ENCODE data around the gene DMD. TPM values are rescaled to one million over a fixed set of nuclear protein-coding genes. Genes with fewer than 3 reads are reported as not detected.
"Not testable (repeated sequence)": the region's sequence is repeated elsewhere in the genome, so short reads cannot be mapped to it uniquely, and the experiment has no call there.

The DMD gene
- polyA plus RNA-seq, 12 donors = 53.6 to 134 (median 95.6) TPM; not detected in 1

GRCh38 chrX:32868524-32868895 is 342.8 kb downstream of the DMD start:
- no peak for DNase-seq

GRCh38 chrX:32867781-32868523 is 343.4 kb downstream of the DMD start:
- DNase-seq = no peak

DNA sequence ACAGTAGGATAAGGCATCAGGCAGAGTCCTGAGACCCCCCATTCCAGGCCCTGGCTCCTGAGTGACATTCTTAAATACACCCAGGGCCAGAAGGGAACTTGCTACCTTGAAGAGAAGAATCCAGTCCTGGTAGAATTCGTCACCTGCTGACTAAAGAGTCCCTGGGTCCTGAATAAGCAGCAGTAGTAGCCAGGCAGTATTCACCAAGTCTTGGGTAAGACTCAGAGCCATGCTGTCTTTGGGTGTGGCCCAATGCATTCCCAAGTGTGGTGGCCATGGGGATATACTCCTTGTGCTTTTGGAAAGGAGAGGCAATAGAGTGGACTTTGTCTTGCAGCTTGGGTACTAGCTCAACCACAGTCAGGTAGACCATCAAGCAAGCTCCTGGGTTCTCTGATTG is 359.1 kb downstream of the DMD start:
- DNase-seq = no peak

GRCh38 chrX:32851556-32851955 is 359.8 kb downstream of the DMD start:
- no peak for DNase-seq

DNA sequence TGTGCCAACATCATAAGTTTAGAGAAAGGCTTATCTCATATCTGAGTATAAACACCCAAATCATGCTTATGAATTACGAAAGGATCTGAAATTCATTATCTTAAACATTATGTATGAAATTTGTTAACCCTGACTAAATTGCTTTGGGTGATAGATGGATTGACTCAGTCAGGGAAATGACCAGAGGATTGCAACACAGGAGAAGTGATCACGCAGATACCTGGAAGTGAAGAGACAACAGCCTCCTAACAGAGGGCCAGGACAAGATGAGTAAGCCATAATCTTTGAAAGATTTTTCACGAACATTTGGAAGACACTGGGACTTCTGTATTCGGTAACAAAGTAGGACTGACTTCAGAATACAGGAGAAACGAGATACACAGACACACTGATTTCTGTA is 363.4 kb downstream of the DMD start:
- no peak for DNase-seq

- no peak for DNase-seq
Measured at GRCh38 chrX:32842053-32842452, 369.3 kb downstream of the DMD start.

DNA sequence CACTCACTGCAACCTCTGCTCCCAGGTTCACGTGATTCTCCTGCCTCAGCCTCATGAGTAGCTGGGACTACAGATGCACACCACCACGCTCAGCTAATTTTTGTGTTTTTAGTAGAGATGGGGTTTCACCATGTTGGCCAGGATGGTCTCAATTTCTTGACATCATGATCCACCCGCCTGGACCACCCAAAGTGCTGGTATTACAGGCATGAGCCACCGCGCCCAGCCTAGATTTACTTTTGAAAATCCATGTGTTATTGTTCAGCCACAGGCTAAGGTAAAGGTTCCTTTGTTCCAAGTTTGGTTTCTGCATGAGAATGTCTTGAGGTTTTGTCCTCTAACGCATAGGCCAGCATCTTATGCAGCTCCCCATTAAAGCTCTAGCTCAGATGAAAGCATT is 371.6 kb downstream of the DMD start:
- no peak for DNase-seq

DNA sequence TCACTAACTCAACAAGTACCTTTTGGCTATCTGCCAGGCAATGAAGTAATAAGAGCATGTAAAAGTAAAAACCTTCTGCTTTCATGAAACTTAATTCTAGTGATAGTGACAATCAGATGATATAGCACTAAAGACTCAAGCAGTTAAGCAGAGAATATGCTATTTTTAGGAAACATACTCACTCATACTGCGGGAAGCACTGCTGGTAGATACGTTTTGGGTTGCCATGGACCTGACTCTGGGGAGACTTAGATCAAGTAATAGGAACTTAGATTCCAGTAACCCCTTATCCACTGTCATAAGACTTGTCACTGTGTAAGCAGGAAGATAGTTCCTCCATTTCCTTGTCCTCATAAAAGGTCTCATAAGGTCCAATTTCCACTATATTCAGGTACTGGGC is 386.3 kb downstream of the DMD start:
- DNase-seq = no peak

- no peak for DNase-seq
Measured at GRCh38 chrX:32804034-32804433, 407.3 kb downstream of the DMD start.

- peak; percentile 7 for DNase-seq
Measured at GRCh38 chrX:32798990-32799389, 412.4 kb downstream of the DMD start.

DNA sequence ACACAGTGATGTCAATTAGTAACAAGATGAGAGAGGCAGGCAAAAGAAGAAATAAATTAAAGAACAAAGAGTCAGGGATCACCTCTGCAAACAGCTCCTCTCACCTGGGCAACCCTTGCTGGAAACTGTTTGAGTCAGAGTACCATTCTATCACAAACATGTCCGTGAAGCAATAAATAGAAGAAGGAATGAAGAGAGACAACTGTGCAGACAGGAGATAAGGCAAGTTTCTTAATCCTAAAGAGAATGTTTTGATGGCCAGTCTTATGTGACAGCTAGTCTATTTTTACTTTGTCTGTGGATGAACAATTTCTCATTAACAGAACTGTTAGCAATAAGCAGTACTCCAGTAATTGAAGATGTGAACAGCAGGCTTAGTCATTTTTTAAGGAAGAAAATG is 422.4 kb downstream of the DMD start:
- no peak for DNase-seq

DNA sequence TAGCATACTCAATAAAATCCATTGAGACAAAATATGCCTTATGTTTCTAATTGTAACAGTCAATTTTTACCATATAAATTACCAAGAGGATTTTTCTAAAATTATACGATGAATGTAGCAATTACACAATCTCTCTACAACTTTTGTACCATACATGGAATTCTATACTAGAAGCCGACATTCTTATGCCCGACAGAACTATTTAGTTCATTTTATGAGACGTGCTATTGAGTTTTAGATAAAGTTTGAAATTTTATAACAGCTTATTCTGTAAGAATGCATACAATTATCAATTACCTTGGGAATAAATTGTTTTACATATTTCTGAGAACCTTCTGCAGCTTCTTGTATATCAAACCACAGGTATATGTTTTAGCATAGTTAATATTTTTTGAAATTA is 431.2 kb downstream of the DMD start:
- DNase-seq = no peak

DNA sequence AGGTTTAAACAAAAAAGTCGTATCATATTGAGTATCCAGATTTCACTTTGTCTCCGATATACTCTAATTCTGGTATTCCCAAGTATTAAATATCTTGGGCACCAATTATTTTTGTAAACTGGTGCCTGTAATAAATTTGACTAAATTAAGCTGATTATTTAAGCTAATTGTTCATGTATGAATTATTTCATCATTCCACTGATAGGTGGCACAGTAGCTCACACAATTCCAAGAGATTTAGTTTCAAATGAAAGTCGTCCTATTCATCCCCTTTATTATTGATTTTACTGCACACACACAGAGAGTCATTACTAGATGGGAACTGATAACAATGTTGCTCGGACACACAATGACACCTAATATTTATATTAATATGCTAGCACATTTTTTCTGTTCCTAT is 432.4 kb downstream of the DMD start:
- DNase-seq = no peak

DNA sequence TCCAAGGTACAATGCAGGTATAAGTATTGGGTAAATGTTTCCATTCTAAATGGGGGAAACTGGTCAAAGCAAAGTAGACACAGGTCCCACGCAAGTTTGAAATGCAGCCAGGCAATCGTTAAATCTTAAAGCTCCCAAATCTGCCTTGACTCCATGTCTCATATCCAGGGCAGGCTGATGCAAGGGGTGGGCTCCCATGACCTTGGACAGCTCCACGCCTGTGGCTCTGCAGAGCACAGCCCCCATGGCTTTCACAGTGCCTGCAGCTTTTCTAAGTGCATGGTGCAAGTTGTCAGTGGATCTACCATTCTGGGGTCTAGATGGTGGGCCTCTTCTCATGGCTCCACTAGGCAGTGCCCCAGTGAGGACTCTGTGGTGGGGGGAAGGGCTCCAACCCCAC is 436.4 kb downstream of the DMD start:
- DNase-seq = no peak

GRCh38 chrX:32749070-32749469 is 462.3 kb downstream of the DMD start:
- DNase-seq = no peak

- peak; percentile 2 for DNase-seq
Measured at GRCh38 chrX:32745323-32745722, 466.0 kb downstream of the DMD start.

- peak; percentile 24 for DNase-seq
Measured at GRCh38 chrX:32744921-32745320, 466.4 kb downstream of the DMD start.

DNA sequence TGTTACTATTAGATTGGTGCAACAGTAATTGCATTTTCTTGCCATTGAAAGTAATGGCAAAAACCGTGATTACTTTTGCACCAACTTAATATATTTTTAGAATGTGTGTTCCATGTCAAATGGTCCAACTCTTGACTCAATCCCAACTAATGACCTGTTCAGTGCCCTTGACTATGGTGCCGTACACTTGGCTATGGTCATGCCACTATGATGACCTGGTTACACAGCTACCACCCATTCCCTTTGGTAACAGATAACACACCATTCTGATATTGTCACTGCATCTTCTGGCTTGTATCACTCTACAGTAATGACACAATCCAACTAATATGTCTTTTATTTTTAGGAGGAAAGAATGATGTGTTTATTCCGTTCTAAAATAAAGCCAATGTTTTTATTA is 469.4 kb downstream of the DMD start:
- DNase-seq = no peak

DNA sequence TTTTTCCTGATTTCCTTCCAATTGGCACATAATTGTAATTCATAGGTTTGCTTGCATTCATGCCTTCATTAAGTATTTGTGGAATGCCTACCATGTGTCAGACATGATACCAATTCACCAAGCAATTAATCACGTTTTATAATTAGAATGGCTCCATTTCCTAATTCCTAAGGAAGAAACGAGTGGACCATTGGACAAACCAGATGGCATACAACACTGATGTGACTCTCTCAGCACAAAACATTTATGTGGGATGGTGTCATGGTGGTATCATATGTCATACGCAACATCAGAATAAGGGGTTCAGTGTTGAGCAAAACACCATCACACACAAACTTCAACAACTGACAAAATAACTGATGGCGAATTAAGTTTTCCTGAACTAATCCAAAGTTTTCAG is 502.8 kb downstream of the DMD start:
- DNase-seq = no peak

GRCh38 chrX:32705385-32705784 is 506.0 kb downstream of the DMD start:
- DNase-seq = not testable (repeated sequence)

- no peak for DNase-seq
Measured at GRCh38 chrX:32687379-32687778, 524.0 kb downstream of the DMD start.

GRCh38 chrX:32678487-32678886 is 532.9 kb downstream of the DMD start:
- no peak for DNase-seq

DNA sequence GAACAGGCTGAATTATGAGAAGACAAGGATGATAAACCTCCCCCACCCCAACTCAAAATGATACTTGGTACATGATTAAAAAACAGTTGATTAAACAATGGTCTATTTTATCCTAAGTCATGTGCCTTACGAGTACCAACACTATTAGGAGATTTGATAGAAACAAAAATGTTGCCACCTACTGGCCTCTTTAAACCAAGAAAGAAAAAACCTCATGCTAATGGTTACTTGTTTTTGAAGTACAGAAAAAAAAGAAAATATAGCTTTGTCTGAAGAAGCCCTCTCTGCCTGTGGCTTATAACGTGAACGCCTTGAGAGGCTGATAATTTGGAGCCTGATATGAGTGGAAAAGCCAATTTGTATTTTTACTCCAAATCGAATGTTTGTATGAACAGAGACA is 538.2 kb downstream of the DMD start:
- no peak for DNase-seq

DNA sequence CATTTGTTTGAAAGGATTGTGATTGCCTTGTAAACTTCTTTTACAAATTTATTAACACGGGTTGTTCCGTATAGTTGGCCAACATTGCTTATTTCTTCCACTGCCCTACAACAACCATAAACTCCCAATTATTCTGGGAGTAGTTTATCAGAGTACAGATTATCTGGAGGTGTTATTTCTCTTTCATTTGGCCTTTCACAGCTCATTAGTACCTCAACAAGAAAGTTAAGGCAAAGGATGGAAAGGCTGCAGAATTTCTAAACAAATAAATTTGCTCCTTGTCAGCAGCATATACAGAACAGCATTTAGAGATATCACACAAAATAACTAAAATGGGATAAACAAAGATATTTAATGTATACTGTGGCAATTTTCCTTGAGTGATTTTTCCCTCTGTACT is 548.8 kb downstream of the DMD start:
- DNase-seq = no peak

Data from muscle of arm (tissue), 12 donors.